Vagina (tissue), 2 donors: ENCODE results near the gene PRDM15. TPM values are rescaled to one million over a fixed set of nuclear protein-coding genes. Genes with fewer than 3 reads are reported as not detected.

Experiments
- DNase-seq, 2 donors: peaks; one replicate each; pipeline ENCODE4 v3.0.0-alpha.2; 2017; ENCODE audit errors: extremely low spot score in 2 of 2
- H3K27ac ChIP-seq: fragments of 200-600 bp; sonication (generic); one replicate; pipeline ENCODE4 v1.5.1; 2019
- H3K27me3 ChIP-seq: fragments of 200-600 bp; sonication (generic); one replicate; pipeline ENCODE4 v1.5.1; 2019
- H3K36me3 ChIP-seq, 2 donors: fragments of 200-600 bp; sonication (generic); one replicate each; pipeline ENCODE4 v1.5.1; 2017 to 2019
- H3K4me1 ChIP-seq: fragments of 200-600 bp; sonication (generic); one replicate; pipeline ENCODE4 v1.5.1; 2019
- H3K4me3 ChIP-seq, 2 donors: fragments of 200-600 bp; sonication (generic); 1 replicate in 1 of 2; 2 replicates in 1 of 2; pipeline ENCODE4 v1.5.1; 2016 to 2019
- H3K9me3 ChIP-seq: fragments of 200-600 bp; sonication (generic); one replicate; pipeline ENCODE4 v1.5.1; 2019
- CTCF ChIP-seq, 3 experiments: fragments of 450-650 bp in 2 of 3; fragments of 200-600 bp in 1 of 3; sonication (generic) in 1 of 3; IDR thresholded peaks; one replicate each; pipeline ENCODE4 v1.5.1; 2017 to 2019; ENCODE audit warnings: antibody characterized with exemption in 3 of 3, mild to moderate bottlenecking in 2 of 3, moderate library complexity in 2 of 3
- POLR2A ChIP-seq, 2 donors: fragments of 450-650 bp; IDR thresholded peaks; one replicate each; pipeline ENCODE4 v1.6.1; 2017; ENCODE audit warnings: antibody characterized with exemption in 2 of 2, mild to moderate bottlenecking in 2 of 2, moderate library complexity in 2 of 2
- POLR2AphosphoS5 ChIP-seq, 2 donors: sonication (generic); formaldehyde crosslinking; IDR thresholded peaks; one replicate each; pipeline ENCODE4 v1.9.0; 2017; ENCODE audit warnings: antibody characterized with exemption in 2 of 2, mild to moderate bottlenecking in 2 of 2, low read depth in 1 of 2; ENCODE audit not compliant: insufficient read depth in 1 of 2
- intact Hi-C: fragments of 100-400 bp; cut with DNase I; formaldehyde crosslinking; loops from one replicate; pipeline ENCODE4 v1.15.1; 2023
- total RNA-seq: library from RNA; depleted of rRNA; stranded (reverse); fragments of >200 nt; gene quantifications from one replicate; pipeline ENCODE4 v1.2.3, GENCODE V29; 2016

The PRDM15 gene
- total RNA-seq, 1 donor from 2014 or later: 31.2 TPM

DNA sequence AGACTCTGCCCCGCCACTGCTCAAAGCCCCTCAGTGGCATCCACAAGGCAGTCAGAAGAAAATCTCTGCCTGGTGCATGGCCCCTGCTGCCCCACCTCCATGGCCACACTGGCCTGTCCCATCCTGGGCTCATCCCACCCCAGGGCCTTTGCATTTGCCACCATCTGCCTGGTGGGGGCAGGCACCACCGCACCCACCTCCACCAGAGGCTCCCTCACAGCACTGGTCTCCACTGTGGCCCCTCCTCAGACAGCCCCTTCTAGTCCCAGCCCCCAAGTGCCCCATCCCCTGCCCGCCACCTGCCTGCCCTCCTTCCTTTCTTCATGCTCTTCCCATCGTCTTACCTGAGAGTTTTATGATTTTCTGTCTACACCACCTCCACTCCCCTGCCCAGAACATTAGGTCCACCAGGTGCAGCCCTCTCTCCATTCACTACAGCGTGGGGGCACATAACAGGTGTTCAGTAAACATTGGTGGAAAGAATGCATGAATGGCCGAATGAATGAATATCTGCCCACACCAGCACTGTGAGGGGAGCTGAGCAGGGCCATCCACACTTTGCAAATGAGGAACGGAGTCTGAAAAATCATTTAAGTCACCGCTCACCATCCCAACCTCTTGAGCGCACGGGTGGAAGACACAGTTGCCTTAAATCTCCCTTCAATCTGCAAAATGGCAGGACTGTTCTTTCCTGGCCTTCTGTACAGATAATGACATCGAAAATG, 2.1 kb downstream of the PRDM15 start:
- Histone ChIP-seq H3K27me3 (no peaks in the 10 kb centered on the region), H3K36me3 (no peaks in the 10 kb centered on the region), H3K4me1 (peaks cover 15% of the 10 kb centered on the region), H3K4me3 (peak overlapping the region; percentile 66 to 81), H3K27ac (no peak overlapping the region), H3K9me3 (no peaks in the 10 kb centered on the region)
- intact Hi-C loops: no loop called here
- DNase-seq: no peak
- no peak for TF ChIP-seq POLR2A (IDR thresholded peaks at IDR 0.05)
- no peak for TF ChIP-seq POLR2AphosphoS5 (IDR thresholded peaks at IDR 0.05; ENCODE audit: insufficient read depth in 1 of 2, low read depth in 1 of 2)
- TF ChIP-seq CTCF (IDR thresholded peaks at IDR 0.05): no peak

DNA sequence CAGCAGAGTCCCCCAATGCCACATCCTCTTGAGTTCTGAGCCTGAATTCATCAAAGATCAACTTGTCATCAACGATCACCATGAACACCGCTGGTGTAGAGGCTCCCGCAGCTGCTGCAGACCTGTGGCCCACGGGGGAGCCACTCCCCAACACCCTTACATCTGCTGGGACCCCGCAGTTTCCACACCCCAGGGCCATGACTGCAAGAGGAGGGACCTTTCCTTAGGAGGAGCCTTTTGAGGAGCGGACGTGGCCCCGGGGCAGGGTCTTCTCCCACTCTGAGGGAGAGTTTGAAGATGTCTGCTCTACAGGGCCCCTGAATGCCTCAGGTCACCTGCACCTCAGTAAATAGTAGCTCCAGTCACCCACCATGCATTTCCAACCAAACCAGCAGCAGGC, 2.7 kb downstream of the PRDM15 start:
- Histone ChIP-seq H3K9me3 (no peaks in the 10 kb centered on the region), H3K36me3 (no peaks in the 10 kb centered on the region), H3K4me1 (peaks cover 15% of the 10 kb centered on the region), H3K27ac (no peak overlapping the region), H3K4me3 (no peak overlapping the region), H3K27me3 (no peaks in the 10 kb centered on the region)
- intact Hi-C loops: no loop called here
- no peak for DNase-seq
- TF ChIP-seq CTCF (IDR thresholded peaks at IDR 0.05) (no peak), POLR2A (IDR thresholded peaks at IDR 0.05) (no peak)

DNA sequence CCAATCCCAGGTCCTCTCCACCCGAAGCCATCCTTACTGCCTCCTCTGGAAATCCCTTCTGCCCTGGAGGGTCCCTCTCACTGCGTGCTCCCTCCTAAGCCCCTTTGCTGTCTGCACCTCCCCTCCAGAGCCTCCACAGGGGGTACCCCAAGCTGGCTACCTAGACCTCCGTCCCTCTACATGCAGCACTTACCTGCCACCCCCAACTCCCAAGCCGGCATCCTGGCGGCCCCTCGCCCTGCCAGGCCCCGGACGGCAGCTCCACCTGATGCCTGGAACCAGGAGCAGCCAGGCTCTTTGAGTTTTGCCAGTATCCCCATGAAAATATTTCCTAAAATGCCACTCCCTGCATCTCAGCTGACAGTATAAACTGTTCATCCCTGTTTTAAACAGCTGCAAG, 4.1 kb downstream of the PRDM15 start:
- H3K4me3 ChIP-seq: no peak overlapping the region
- no peaks in the 10 kb centered on the region for H3K9me3 ChIP-seq
- peaks cover 15% of the 10 kb centered on the region for H3K4me1 ChIP-seq
- H3K27me3 ChIP-seq: no peaks in the 10 kb centered on the region
- H3K27ac ChIP-seq: no peak overlapping the region
- no peaks in the 10 kb centered on the region for H3K36me3 ChIP-seq
- TF ChIP-seq POLR2A (IDR thresholded peaks at IDR 0.05) (no peak), POLR2AphosphoS5 (IDR thresholded peaks at IDR 0.05; ENCODE audit: insufficient read depth in 1 of 2, low read depth in 1 of 2) (no peak), CTCF (IDR thresholded peaks at IDR 0.05) (no peak)
- DNase-seq: no peak
- intact Hi-C loops: no loop called here

GRCh38 chr21:41874611-41875010, 4.5 kb downstream of the PRDM15 start:
- Histone ChIP-seq H3K27ac (no peak overlapping the region), H3K4me1 (peaks cover 15% of the 10 kb centered on the region), H3K36me3 (no peaks in the 10 kb centered on the region), H3K9me3 (no peaks in the 10 kb centered on the region), H3K4me3 (no peak overlapping the region), H3K27me3 (no peaks in the 10 kb centered on the region)
- intact Hi-C loops: no loop called here
- no peak for DNase-seq
- TF ChIP-seq CTCF (IDR thresholded peaks at IDR 0.05) (no peak), POLR2A (IDR thresholded peaks at IDR 0.05) (no peak), POLR2AphosphoS5 (IDR thresholded peaks at IDR 0.05; ENCODE audit: insufficient read depth in 1 of 2, low read depth in 1 of 2) (no peak)

DNA sequence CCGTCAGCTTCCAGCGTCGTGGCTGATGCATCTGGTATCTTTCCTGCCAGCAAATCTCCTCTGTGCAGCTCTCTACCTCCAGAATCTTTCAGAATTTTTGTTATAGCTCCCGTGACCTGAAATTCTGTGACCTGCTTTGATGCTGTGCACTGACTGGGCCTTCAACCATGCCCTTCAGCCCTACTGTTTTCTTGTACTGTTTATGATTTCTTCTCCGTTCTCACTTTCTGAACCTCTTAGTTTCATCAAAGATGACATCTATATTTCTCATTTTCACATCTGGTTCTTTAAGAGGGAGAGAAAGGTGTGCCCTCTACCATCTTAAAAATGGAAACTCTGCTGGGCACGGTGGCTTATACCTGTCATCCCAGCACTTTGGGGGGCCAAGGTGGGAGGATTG, 5.7 kb downstream of the PRDM15 start:
- Histone ChIP-seq H3K27me3 (no peaks in the 10 kb centered on the region), H3K36me3 (no peaks in the 10 kb centered on the region), H3K4me1 (peaks cover 15% of the 10 kb centered on the region), H3K4me3 (no peak overlapping the region), H3K9me3 (no peaks in the 10 kb centered on the region), H3K27ac (no peak overlapping the region)
- no peak for DNase-seq
- TF ChIP-seq CTCF (IDR thresholded peaks at IDR 0.05) (no peak), POLR2AphosphoS5 (IDR thresholded peaks at IDR 0.05; ENCODE audit: insufficient read depth in 1 of 2, low read depth in 1 of 2) (no peak), POLR2A (IDR thresholded peaks at IDR 0.05) (no peak)
- intact Hi-C loops: no loop called here
